Nephron progenitor cell (in vitro differentiated cells): ENCODE results near the gene NTHL1.

Experiments
- DNase-seq: peaks from one replicate; pipeline ENCODE4 v3.0.0; 2021
- H3K27ac Mint-ChIP-seq: 2 replicates; pipeline ENCODE4 v1.8.0; 2021; ENCODE audit warnings: mild to moderate bottlenecking, moderate library complexity, mixed read lengths
- H3K27me3 Mint-ChIP-seq: 2 replicates; pipeline ENCODE4 v1.8.0; 2021; ENCODE audit warnings: mild to moderate bottlenecking, low read depth, mixed read lengths; ENCODE audit not compliant: poor library complexity
- H3K36me3 Mint-ChIP-seq: 2 replicates; pipeline ENCODE4 v1.8.0; 2021; ENCODE audit warnings: low read depth, mixed read lengths
- H3K4me1 Mint-ChIP-seq: 2 replicates; pipeline ENCODE4 v1.8.0; 2021; ENCODE audit warnings: mixed read lengths
- H3K4me3 Mint-ChIP-seq: 2 replicates; pipeline ENCODE4 v1.8.0; 2021; ENCODE audit warnings: mild to moderate bottlenecking, moderate library complexity, mixed read lengths
- H3K9me3 Mint-ChIP-seq: 2 replicates; pipeline ENCODE4 v1.8.0; 2021; ENCODE audit warnings: mild to moderate bottlenecking, moderate library complexity, mixed read lengths
- CTCF ChIP-seq: fragments of 200-600 bp; sonication (generic); IDR thresholded peaks from 2 replicates; pipeline ENCODE4 v1.5.0; 2021; ENCODE audit warnings: antibody characterized with exemption

NTHL1 gene

GRCh38 chr16:2047330-2048115 lies at the start of gene NTHL1, which contains the start of gene TSC2:
NTHL1 (minus strand) TSS chr16:2047834; CDS start chr16:2047823, 11 bp downstream.
TSC2 (plus strand) TSS chr16:2047985; CDS start chr16:2048616, 631 bp downstream.
- peak; percentile 96 for DNase-seq
- no peak for TF ChIP-seq CTCF
- Mint-ChIP-seq H3K27me3 (peaks cover 3% of the 10 kb centered on the region), H3K27ac (no peak within 1 kb of the TSS), H3K9me3 (no peaks in the 10 kb centered on the region), H3K36me3 (peaks cover 15% of the 10 kb centered on the region), H3K4me3 (peak within 1 kb of the TSS; percentile 93), H3K4me1 (peaks cover 32% of the 10 kb centered on the region)

GRCh38 chr16:2096853-2097595 lies 49.4 kb upstream of the NTHL1 start:
- DNase-seq = no peak

GRCh38 chr16:2095918-2096582 lies 48.4 kb upstream of the NTHL1 start:
- no peaks in the 10 kb centered on the region for H3K27me3 Mint-ChIP-seq
- TF ChIP-seq CTCF = no peak
- peaks cover 10% of the 10 kb centered on the region for H3K4me1 Mint-ChIP-seq
- DNase-seq = no peak
- H3K36me3 Mint-ChIP-seq = peaks cover 13% of the 10 kb centered on the region
- H3K9me3 Mint-ChIP-seq = no peaks in the 10 kb centered on the region
- no peak overlapping the region for H3K4me3 Mint-ChIP-seq
- no peak overlapping the region for H3K27ac Mint-ChIP-seq

More at GRCh38 chr16:2096853-2097595, 49.4 kb upstream of the NTHL1 start:
- no peaks in the 10 kb centered on the region for H3K27me3 Mint-ChIP-seq
- no peak for TF ChIP-seq CTCF
- no peaks in the 10 kb centered on the region for H3K9me3 Mint-ChIP-seq
- peaks cover 8% of the 10 kb centered on the region for H3K4me1 Mint-ChIP-seq
- peaks cover 19% of the 10 kb centered on the region for H3K36me3 Mint-ChIP-seq
- no peak overlapping the region for H3K4me3 Mint-ChIP-seq
- no peak overlapping the region for H3K27ac Mint-ChIP-seq

GRCh38 chr16:2095315-2095853 lies 47.8 kb upstream of the NTHL1 start:
- no peak for DNase-seq
- no peak overlapping the region for H3K27ac Mint-ChIP-seq
- H3K36me3 Mint-ChIP-seq = peaks cover 12% of the 10 kb centered on the region
- no peak for TF ChIP-seq CTCF
- H3K9me3 Mint-ChIP-seq = no peaks in the 10 kb centered on the region
- no peak overlapping the region for H3K4me3 Mint-ChIP-seq
- no peaks in the 10 kb centered on the region for H3K27me3 Mint-ChIP-seq
- peaks cover 10% of the 10 kb centered on the region for H3K4me1 Mint-ChIP-seq

- H3K36me3 Mint-ChIP-seq = peaks cover 17% of the 10 kb centered on the region
- no peaks in the 10 kb centered on the region for H3K9me3 Mint-ChIP-seq
- H3K27me3 Mint-ChIP-seq = no peaks in the 10 kb centered on the region
- DNase-seq = no peak
- no peak overlapping the region for H3K4me3 Mint-ChIP-seq
- H3K27ac Mint-ChIP-seq = no peak overlapping the region
- no peak for TF ChIP-seq CTCF
- peaks cover 10% of the 10 kb centered on the region for H3K4me1 Mint-ChIP-seq
Observed at GRCh38 chr16:2093793-2094192, 46.2 kb upstream of the NTHL1 start.
